ENCODE measurements around the gene CLSTN1.

CLSTN1 gene

DNA sequence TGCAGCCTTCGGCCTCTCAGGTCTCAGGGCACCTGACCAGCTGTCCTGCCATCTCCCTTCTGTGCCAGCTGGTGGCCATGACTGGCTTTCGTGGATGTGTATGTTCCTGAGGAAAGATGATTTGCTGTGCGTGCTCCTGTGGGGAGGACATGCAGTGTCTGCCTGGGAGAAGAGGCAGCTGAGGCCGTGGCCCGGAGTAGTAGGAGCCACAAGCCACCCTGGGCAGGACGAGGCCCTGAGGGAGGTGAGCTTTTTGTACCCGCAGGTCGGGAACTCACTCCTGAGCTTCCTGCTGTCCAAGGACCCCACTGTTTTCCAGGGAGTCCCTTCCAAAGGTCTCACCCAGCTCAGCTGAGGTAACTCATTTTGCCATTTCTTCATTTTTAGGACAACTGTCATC is 113.7 kb downstream of the CLSTN1 start:
- no peak for DNase-seq

DNA sequence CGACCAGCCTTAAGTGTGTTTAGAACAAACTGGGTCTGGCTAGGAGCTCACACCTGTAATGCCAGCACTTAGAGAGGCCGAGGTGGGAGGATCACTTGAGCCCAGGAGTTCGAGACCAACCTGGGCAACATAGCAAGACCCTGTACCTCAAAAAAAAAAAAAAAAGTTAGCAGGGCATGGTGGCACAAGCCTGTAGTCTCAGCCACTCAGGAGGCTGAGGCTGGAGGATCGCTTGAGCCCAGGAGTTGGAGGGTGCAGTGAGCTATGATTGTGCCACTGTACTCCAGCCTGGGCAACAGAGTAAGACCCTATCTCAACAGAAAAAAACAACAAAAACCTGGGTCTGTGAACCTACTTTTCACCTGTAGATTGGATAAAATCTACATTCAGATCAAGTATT is 117.6 kb downstream of the CLSTN1 start:
- no peak for DNase-seq

GRCh38 chr1:9705337-9706093 is 118.2 kb downstream of the CLSTN1 start:
- DNase-seq: no peak

GRCh38 chr1:9703681-9704080 is 120.1 kb downstream of the CLSTN1 start:
- DNase-seq: no peak

DNA sequence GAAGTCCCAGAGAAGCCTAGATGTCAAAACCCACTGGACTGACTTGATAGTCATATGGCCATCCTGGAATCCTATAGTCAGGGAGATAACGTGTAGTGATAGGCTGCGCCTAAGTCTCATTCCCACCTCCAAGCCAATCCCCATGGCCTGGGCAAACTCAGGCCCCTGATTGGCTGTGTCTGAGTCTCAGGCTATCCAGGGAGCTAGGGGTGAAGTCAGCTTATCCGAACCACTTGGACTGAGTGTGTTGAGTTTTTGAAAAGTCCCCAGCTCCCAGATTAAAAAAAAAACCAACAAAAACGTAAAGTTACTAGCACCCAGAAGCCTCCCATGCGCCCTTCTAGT is 120.6 kb downstream of the CLSTN1 start:
- DNase-seq: no peak

- no peak for DNase-seq
These were observed 122.1 kb downstream of the CLSTN1 start for GRCh38 chr1:9701665-9702064.

GRCh38 chr1:9700340-9700739 is 123.4 kb downstream of the CLSTN1 start:
- no peak for DNase-seq

DNA sequence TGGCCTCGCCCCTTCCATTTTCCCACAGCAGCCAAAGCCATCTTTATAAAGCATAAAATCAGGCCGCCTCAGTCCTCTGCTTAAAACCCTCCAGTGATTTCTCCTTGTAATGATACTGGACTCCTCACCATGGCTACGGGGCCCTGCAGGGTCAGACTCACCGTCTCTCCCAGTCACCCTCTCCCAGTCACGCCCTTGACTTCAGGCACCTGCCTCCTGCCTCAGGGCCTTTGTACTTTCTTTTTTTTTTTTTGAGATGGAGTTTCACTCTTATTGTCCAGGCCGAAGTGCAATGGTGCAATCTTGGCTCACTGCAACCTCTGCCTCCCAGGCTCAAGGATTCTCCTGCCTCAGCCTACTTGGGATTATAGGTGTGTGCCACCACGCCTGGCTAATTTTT is 124.4 kb downstream of the CLSTN1 start:
- no peak for DNase-seq

GRCh38 chr1:9696793-9697192 is 127.0 kb downstream of the CLSTN1 start:
- DNase-seq: no peak

DNA sequence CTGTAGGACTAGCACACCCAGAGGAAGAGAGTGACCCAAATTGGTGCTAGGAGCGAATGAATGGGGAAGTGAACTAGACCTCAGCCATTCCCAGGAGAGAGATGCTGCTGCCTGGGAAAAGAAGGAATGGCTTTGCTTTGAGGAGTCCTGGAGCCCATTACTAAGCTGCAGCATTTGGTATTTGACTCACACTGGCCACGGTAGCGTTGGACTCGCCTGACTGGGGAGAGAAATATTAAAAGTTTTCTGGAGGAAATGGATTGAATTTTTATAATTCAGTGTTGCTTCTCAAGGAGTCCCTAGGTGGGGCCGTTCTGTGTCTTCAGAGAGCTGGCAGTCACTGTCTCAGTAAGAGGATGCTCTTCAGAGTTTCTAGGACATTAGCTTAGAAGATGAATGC is 132.1 kb downstream of the CLSTN1 start:
- DNase-seq: no peak

DNA sequence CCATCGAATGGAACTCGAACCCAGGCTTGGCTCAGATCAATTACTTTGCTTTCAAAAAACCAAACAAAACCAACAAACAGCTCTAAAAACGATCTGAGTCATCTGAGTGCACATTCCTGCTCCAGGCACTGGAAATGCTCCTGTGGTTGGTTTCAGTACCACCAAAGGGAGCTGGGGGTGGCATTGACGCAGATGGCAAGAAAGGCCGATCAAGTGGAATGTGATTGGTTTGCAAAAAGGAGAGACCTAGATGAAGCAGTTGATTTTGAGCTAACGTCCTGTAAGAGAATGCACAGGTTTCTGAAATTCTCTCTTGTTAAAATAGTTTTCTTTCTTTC is 132.7 kb downstream of the CLSTN1 start:
- DNase-seq: no peak

DNA sequence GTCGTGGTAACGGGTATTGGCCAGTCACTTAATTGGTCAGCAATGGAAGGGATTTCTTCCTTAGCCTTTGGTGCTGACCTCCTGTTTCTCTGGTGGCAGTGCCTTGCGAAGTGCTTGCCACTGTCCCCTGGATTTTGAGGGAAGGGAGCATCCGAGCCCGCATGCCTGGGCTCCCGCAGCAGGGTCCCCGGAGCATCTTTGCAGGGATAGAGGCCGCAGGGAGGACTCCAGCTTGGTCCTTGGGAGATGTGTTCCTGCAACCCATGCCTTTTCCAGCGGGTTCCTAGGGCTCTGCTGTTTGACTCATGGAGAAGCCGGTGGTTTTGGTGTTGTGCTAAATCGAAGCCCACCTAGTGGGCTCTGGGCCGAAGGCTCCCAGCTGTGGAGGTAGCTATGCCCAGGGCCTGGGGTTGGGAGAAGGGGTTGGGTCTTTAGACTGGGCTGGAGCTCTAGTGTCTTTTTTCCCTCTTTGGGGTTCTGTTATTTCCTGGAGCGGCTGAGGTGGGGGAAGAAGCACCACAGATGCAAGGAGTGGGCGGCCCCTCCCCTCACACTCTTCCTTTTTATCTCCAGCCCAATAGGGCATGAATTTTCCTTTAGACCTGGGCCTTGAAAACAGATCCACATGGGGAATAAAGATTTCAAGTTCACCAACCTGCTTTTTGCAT is 133.2 kb downstream of the CLSTN1 start:
- DNase-seq: no peak

GRCh38 chr1:9689971-9690381 is 133.8 kb downstream of the CLSTN1 start:
- DNase-seq: no peak

DNA sequence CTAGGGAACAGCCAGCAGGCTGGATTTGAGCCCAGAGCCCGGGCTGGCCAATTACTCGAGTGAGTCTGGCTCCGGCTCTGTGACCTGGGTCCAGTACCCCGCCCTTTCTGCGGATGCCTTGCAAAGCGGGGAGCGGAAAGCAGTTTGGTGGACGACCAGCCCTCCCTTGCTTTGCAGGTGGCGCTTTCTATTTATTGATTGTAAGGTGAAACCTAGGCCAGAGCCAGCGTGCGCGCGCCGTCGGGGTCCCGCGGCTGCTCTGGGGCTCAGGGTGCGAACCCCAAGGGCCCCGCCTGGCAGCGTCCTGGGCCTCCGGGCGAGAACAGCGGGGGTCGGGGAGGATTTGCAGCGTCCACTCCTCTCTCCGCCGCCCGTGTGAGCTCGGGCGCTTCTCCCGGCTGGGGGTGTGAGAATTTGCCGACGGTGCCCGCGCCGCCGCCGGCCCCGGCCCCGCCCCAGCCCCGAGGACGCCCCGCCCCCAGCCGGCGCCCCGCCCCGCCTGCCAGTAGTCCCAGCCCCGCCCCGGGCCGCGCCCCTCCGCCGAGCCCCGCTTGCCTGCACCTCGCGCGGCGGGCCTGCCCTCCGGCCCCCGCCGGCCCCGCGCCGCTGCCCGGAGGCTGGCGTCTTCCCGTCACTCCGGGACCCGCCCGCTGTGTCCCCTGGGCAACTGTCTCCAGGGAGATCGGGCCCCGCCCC is 134.6 kb downstream of the CLSTN1 start:
- DNase-seq: peak; percentile 87

DNA sequence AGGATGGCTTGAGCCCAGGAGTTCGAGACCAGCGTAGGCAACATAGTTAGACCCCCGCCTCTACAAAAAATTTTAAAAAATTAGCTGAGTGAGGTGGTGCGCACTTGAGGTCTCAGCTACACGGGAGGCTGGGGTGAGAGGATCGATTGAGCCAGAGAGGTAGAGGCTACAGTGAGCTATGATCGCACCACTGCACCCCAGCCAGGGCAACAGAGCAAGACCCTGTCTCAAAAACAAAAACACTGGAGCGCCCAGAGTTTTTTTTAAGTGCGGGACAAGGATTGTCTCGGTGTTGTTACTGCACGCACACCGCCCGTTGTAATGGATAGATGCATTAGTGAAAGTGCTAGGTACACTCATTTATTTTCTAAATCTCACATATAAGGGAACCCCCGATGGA is 135.2 kb downstream of the CLSTN1 start:
- no peak for DNase-seq

GRCh38 chr1:9687874-9688582 is 135.7 kb downstream of the CLSTN1 start:
- DNase-seq: no peak

DNA sequence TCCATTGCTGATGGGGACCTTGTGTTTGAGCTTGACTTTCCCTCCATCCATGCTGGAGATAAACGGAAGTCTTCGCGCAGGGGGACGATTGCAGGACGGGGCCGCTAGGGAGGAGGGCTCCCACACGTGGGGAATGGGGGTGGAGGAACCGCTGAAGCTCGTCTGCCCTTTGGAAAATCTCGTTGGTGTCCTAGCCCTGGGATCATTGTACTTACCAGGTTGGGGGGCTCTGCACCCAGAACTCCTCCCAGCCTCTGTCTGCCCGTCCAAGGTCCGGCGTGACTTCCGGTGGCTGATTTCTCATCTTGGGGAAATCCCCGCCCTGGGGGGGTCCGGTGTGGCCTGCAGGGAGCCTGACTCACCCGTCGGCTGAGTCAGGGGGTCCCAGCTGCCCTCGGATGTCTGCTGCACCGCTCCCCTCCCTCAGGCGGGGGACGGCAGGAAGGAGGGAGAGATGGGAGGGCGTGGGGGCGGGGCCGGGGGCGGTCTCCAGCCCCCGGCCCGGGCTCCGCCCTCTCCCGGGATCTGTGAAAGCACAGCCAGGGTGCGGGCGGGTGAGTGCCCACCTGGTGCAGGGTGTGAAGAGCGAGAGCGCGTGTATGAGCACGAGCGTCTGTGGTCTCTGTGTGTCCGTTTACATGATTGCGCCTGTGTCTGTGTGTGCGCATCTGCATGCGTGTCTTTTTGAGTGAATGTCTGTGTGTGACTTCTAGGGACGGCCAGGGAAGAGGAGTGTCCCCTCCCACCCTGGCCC is 136.5 kb downstream of the CLSTN1 start:
- peak; percentile 53 for DNase-seq

DNA sequence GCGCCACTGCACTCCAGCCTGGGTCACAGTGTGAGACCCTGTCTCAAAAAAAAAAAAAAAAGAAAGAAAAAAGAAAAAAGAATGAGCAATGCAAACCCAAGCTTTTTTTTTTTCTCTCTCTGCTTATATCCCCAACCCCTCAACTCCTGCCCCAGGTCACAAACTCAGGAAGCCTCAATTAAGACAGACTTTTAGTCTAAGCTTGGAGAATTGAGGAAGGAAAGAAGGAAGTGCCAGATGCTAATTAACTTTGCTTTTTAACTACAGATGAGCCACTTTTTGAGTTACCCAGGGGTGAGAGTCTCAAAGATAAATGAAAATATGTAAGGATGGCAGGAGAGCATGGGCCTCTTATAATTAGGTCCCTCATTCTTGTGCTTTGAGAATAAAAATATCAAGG is 139.0 kb downstream of the CLSTN1 start:
- no peak for DNase-seq

GRCh38 chr1:9680828-9681227 is 142.9 kb downstream of the CLSTN1 start:
- no peak for DNase-seq

DNA sequence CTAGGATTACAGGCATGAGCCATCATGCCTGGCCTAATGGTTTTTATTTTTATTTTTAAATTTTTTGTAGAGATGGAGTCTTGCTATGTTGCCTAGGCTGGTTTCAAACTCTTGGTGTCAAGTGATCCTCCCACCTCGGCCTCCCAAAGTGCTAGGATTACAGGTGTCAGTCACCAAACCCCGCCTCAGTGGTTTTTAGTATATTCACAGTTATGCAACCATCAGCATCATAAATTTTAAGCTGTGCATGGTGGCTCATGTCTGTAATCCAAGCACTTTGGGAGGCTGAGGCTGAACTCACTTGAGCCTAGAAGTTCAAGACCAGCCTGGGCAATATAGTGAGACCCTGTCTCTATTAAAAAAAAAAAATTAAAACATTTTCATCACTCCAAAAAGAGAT is 143.7 kb downstream of the CLSTN1 start:
- DNase-seq: no peak

Measured in hematopoietic multipotent progenitor cell treated with erythropoietin and hydrocortisone succinate and interleukin-3 and kit ligand, for 6 days (in vitro differentiated cells).